SH-SY5Y (cell line): ENCODE measurements around the gene EDA.

ENCODE experiments used
- GATA2 ChIP-seq: IDR thresholded peaks from 2 replicates; pipeline ENCODE4 v1.6.1; 2011; ENCODE audit warnings: mild to moderate bottlenecking, low read depth, low read length
- GATA3 ChIP-seq: IDR thresholded peaks from 2 replicates; pipeline ENCODE4 v1.6.1; 2011; ENCODE audit warnings: low read depth, mild to moderate bottlenecking, low read length, moderate library complexity

The EDA gene

GRCh38 chrX:69664693-69665092 is 48.8 kb downstream of the EDA start:
- TF ChIP-seq GATA2: no peak
- no peak for TF ChIP-seq GATA3

- no peak for TF ChIP-seq GATA2
- TF ChIP-seq GATA3: no peak
These were observed 54.2 kb downstream of the EDA start for GRCh38 chrX:69670001-69670555.

- TF ChIP-seq GATA3: no peak
- no peak for TF ChIP-seq GATA2
These were observed 59.0 kb downstream of the EDA start for GRCh38 chrX:69674891-69675290.

- TF ChIP-seq GATA2 (no peak), GATA3 (no peak)
These were observed 89.9 kb downstream of the EDA start for GRCh38 chrX:69705818-69706217.

- TF ChIP-seq GATA2 (no peak), GATA3 (no peak)
These were observed 102.2 kb downstream of the EDA start for GRCh38 chrX:69718102-69718501.

- TF ChIP-seq GATA3: no peak
- TF ChIP-seq GATA2: no peak
These were observed 108.4 kb downstream of the EDA start for GRCh38 chrX:69724307-69724706.

- TF ChIP-seq GATA2 (no peak), GATA3 (no peak)
These were observed 124.4 kb downstream of the EDA start for GRCh38 chrX:69740317-69740716.

- TF ChIP-seq GATA3 (no peak), GATA2 (no peak)
These were observed 125.8 kb downstream of the EDA start for GRCh38 chrX:69741721-69742120.

GRCh38 chrX:69746051-69746450 is 130.1 kb downstream of the EDA start:
- no peak for TF ChIP-seq GATA3
- no peak for TF ChIP-seq GATA2

- TF ChIP-seq GATA3 (no peak), GATA2 (no peak)
These were observed 132.1 kb downstream of the EDA start for GRCh38 chrX:69748055-69748454.

GRCh38 chrX:69759921-69760625 is 144.2 kb downstream of the EDA start:
- no peak for TF ChIP-seq GATA2

GRCh38 chrX:69761633-69762032 is 145.7 kb downstream of the EDA start:
- TF ChIP-seq GATA3: no peak
- TF ChIP-seq GATA2: no peak

- TF ChIP-seq GATA2 (no peak), GATA3 (no peak)
These were observed 146.4 kb downstream of the EDA start for GRCh38 chrX:69762340-69762739.

GRCh38 chrX:69793260-69793935 is 177.5 kb downstream of the EDA start:
- TF ChIP-seq GATA3 (no peak), GATA2 (no peak)

GRCh38 chrX:69795702-69796101 is 179.8 kb downstream of the EDA start:
- TF ChIP-seq GATA3: no peak
- no peak for TF ChIP-seq GATA2
